D721Med (cell line): ENCODE results near the gene NSDHL.

Experiments
- DNase-seq: peaks from one replicate; pipeline ENCODE4 v3.0.0; 2011; ENCODE audit warnings: low spot score; ENCODE audit not compliant: insufficient read length
- FAIRE-seq: peaks from 2 replicates; lab custom pipeline; 2011; peaks lifted over from hg19 to GRCh38; lab: Jason Lieb, UNC
- TF ChIP-seq, protein P1 (sequence below): IDR thresholded peaks from 2 replicates; pipeline ENCODE4 v1.5.1; 2012; ENCODE audit warnings: mild to moderate bottlenecking, control low read depth; ENCODE audit not compliant: insufficient read depth; ENCODE audit errors: missing control alignments

The NSDHL gene

DNA sequence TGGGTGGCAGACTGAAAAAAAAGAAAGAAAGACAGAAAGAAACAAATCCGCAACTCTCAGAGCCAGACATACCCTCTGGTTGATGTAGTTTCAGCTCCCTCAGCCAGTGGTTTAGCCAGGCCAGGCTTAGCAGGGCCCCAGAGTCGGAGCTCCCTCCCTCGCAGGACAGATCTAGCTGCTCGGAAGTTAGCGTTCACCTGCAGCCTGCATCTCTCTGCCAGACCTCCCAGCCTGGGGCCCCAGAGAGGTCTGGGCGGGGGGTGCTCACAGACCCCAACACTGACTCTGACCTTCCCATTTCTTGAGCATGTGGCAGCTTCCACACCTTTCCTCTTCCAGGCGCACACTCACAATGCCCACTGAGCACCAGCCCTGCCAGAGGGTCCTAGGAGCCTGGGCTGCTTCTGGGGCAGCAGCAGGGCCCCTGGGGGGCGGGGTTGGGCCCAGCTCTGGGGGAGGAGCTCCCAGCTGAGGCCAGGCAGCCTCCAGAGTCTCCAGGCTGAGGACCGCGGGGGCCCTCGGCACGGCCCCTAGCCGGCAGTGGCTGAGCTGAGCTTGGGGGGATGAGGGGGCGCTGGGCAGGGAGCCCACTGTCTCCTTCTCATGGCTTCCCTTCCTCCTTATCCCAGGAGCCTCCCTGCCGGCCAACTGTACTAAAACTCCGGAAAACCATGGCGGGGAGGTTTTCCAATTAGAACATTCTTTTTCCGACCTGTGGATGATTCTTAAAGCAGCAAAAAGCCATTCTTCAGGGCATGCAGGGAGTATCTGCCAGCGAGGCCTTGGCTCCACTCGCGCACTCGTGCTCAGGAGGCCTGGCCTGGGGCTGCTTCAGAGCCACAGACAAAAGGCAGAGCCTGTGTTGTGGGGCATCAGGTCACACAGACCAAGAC is 62.4 kb downstream of the NSDHL start:
- FAIRE-seq (no peak), DNase-seq (no peak)
- TF ChIP-seq, protein P1, sequence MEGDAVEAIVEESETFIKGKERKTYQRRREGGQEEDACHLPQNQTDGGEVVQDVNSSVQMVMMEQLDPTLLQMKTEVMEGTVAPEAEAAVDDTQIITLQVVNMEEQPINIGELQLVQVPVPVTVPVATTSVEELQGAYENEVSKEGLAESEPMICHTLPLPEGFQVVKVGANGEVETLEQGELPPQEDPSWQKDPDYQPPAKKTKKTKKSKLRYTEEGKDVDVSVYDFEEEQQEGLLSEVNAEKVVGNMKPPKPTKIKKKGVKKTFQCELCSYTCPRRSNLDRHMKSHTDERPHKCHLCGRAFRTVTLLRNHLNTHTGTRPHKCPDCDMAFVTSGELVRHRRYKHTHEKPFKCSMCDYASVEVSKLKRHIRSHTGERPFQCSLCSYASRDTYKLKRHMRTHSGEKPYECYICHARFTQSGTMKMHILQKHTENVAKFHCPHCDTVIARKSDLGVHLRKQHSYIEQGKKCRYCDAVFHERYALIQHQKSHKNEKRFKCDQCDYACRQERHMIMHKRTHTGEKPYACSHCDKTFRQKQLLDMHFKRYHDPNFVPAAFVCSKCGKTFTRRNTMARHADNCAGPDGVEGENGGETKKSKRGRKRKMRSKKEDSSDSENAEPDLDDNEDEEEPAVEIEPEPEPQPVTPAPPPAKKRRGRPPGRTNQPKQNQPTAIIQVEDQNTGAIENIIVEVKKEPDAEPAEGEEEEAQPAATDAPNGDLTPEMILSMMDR, result no peak

DNA sequence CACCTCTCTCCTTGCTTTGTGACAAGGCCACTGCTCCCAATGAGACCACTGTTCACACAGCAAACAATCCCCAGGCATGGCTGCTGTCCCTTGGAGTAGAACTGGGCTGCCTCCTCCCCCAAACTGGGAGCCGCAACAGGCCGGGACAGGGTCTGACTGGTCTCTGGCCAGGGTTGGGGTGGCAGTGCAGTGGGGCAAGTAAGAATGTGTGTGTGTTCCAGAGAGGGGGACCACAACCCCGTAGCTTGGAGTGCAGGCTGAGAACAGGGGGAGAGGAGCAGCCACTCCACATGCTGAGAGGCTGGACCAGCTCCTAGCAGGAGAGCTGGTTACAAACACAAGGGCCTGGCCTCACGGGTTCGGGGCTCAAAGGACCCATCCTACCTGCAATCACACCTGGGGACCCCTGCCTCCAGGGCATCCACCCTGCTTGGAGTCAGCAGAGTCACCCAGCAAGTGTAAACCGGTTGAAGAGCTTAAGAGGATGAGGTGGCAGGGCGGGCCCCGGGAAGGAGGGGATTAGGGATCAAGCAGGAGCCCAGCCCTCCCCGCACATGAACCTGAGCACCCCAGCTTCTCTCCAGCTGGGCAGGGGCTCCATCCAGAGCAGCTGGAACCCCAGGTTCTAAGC is 63.2 kb downstream of the NSDHL start:
- no peak for FAIRE-seq
- DNase-seq, result peak; percentile 64
- TF ChIP-seq, protein P1, result no peak

DNA sequence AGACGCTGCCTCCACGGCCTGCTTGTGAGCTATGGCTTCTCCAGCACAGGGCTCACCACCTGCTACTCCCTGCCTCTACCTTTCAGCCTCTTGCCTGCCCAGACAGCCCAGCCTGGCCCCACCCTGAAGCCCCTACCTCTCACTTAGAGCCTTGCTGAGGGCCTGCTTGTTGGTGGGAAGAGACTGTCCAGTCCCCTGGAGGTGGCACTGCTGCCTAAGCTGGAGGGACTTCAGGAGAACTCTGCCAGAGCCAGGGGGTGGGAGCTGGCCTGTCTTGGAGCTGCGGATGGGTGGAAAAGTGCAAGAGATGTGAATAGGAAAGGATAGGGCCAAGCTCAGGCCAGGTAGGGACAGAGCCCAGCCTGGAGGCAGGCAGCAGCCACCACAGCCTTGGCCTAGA is 64.3 kb downstream of the NSDHL start:
- TF ChIP-seq, protein P1, result no peak
- FAIRE-seq (no peak), DNase-seq (no peak)

DNA sequence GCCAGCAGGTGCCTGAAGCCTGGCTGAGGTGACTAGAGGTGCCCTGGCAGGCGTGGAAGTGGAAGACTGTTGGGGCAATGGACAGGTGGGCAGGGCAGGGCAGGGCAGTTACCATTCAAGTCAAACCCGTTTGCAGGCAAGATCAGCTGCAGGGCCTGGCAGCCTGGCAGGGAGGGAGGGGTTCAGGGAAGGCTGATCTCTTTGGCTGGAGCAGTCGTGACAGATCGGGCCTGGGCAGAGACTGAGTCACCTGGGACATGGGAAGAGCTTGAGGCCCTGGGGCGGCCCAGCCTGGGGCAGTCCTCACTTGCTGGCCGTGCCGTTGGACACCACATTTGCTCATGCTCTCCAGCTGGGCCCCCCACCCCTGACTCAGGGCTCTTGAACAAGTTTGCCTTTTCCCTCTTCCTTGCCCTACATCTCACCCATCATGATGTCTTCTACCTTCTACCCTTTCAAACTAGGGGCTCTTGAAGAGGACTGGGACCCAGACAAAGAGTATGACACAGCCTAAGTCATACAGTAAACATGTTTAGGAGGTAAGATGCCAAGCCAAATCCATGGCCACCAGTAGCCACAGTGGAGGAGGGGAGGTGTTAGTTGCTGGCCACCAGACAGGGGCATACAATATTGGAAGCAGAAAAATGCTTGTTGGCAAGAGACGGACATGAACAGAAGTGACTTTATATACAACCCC is 65.0 kb downstream of the NSDHL start:
- TF ChIP-seq, protein P1, result no peak
- no peak for FAIRE-seq

DNA sequence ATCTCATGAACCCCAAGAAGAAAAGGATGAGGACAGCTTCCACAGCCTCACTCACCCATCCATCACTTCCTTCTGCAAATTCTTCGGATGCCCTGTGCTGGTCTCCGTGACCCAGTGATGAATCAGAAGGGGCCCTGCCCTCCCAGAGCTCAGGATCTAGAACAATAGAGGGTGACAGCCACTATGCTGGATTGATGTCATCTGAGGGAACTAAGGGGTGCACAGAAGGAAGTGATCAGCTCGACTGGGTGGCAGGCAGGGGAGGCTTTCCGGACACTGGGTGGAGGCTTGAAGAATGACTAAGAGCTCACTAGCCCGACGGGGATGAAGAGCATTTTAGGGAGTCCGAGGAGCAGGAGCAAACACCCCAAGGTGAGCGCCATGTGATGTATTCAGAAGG is 65.6 kb downstream of the NSDHL start:
- TF ChIP-seq, protein P1, result no peak
- DNase-seq, result no peak
- no peak for FAIRE-seq

More for the DNA sequence above, 65.0 kb downstream of the NSDHL start:
- DNase-seq, result no peak

DNA sequence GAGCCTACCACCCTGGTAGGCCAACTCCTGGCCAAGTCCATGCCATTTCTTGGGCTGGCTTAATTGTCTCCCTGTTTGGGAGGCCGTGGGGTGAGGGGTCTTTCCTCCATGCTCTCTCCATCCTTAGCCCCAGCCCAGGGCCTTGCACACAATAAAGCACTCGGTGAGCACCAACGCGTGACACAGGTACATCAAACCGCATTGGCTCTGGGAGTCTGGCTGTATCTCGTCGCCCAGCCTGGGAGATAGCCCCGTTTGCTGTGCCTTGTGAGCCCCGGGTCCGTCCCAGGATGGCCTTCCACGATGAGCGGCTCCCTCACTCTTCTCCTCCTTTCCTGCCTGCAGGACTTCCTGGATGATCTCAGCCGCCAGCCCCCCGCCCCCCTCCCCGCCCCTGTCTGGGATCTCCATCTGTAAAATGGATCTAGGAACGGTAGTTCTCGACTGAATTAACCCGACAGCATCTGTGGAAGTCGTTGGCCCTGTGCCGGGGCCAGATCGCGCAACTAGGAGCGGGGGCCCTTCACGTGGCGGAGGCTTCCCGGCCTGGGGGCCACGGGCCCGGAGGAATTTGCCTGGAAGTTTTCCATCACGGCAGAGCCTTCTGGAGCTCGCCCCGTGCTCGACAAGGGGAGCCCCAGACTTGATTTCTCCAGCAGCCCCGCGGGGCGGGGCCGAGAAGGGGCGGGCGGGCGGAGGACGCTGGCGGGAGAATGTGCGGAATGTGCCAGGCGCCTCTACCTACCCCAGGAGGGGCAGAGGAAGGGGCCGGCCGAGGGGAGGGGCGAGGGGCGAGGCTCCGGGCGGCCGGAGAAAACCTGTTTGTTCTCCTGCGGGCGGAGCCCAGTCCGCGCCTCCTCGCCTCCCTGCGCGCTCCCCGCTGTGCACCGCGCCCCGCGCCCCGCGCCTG is 66.6 kb downstream of the NSDHL start, which contains the start of gene ZNF185:
ZNF185 (plus strand) TSS at position 846 of the 910 bp plus-strand sequence. CDS start 16,423 bp downstream, outside the sequence.
- DNase-seq (no peak), FAIRE-seq (no peak)
- TF ChIP-seq, protein P1, result no peak
